ENCODE measurements around the gene SNRNP35.

GRCh38 chr12:123488539-123489230 lies 30.7 kb downstream of the SNRNP35 start:
- TF ChIP-seq CTCF (IDR thresholded peaks at IDR 0.05), result no peak
- TF ChIP-seq POLR2A (IDR thresholded peaks at IDR 0.05), result no peak

Data from esophagus squamous epithelium (tissue), 4 donors.